Bone marrow (tissue), 2 donors: ENCODE data around the gene DAO.
"Not testable (repeated sequence)": the region's sequence is repeated elsewhere in the genome, so short reads cannot be mapped to it uniquely, and the experiment has no call there.

Experiments
- DNase-seq, 2 donors: peaks; one replicate each; lab custom pipeline; 2025; lab: John Stamatoyannopoulos, UW

DAO gene

GRCh38 chr12:108850854-108851573 is 28.9 kb upstream of the DAO start:
- peak in 1 of 2 donors; percentile 18 for DNase-seq

GRCh38 chr12:108852674-108853309 is 27.1 kb upstream of the DAO start:
- DNase-seq: no peak

- no peak for DNase-seq
Observed at GRCh38 chr12:108853426-108853825, 26.5 kb upstream of the DAO start.

GRCh38 chr12:108853981-108854446 is 25.9 kb upstream of the DAO start:
- no peak for DNase-seq

- peak; percentile 31 to 50 for DNase-seq
Observed at GRCh38 chr12:108854451-108855283, 25.2 kb upstream of the DAO start.

- no peak for DNase-seq
Observed at GRCh38 chr12:108855284-108856169, 24.4 kb upstream of the DAO start.

- no peak for DNase-seq
Observed at GRCh38 chr12:108856170-108856427, 23.8 kb upstream of the DAO start.

GRCh38 chr12:108856428-108857157 is 23.3 kb upstream of the DAO start:
- peak in 1 of 2 donors; percentile 48 for DNase-seq

GRCh38 chr12:108857158-108857407 is 22.8 kb upstream of the DAO start:
- no peak for DNase-seq

- DNase-seq: no peak
Observed at GRCh38 chr12:108858311-108859074, 21.4 kb upstream of the DAO start.

- not testable (repeated sequence) for DNase-seq
Observed at GRCh38 chr12:108859141-108859922, 20.6 kb upstream of the DAO start.

GRCh38 chr12:108859923-108860291 is 20.0 kb upstream of the DAO start:
- DNase-seq: no peak

- DNase-seq: no peak
Observed at GRCh38 chr12:108860443-108860842, 19.4 kb upstream of the DAO start.

- peak in 1 of 2 donors; percentile 21 for DNase-seq
Observed at GRCh38 chr12:108861878-108862587, 17.9 kb upstream of the DAO start.

- DNase-seq: no peak
Observed at GRCh38 chr12:108862588-108862959, 17.3 kb upstream of the DAO start.

GRCh38 chr12:108865169-108865568 is 14.7 kb upstream of the DAO start:
- no peak for DNase-seq

- DNase-seq: not testable (repeated sequence)
Observed at GRCh38 chr12:108866083-108866482, 13.8 kb upstream of the DAO start.

GRCh38 chr12:108868781-108869180 is 11.1 kb upstream of the DAO start:
- no peak for DNase-seq

- DNase-seq: no peak
Observed at GRCh38 chr12:108875280-108875679, 4.6 kb upstream of the DAO start.
